GM19324 (cell line): ENCODE measurements around the gene NEK6.

Source experiments
- ATAC-seq: cut with Tn5 transposase; IDR thresholded peaks from one replicate; pipeline ENCODE4 v1.9.1; 2021; ENCODE audit warnings: mild to moderate bottlenecking, moderate library complexity; ENCODE audit not compliant: unreplicated experiment, low FRiP score

The NEK6 gene

DNA sequence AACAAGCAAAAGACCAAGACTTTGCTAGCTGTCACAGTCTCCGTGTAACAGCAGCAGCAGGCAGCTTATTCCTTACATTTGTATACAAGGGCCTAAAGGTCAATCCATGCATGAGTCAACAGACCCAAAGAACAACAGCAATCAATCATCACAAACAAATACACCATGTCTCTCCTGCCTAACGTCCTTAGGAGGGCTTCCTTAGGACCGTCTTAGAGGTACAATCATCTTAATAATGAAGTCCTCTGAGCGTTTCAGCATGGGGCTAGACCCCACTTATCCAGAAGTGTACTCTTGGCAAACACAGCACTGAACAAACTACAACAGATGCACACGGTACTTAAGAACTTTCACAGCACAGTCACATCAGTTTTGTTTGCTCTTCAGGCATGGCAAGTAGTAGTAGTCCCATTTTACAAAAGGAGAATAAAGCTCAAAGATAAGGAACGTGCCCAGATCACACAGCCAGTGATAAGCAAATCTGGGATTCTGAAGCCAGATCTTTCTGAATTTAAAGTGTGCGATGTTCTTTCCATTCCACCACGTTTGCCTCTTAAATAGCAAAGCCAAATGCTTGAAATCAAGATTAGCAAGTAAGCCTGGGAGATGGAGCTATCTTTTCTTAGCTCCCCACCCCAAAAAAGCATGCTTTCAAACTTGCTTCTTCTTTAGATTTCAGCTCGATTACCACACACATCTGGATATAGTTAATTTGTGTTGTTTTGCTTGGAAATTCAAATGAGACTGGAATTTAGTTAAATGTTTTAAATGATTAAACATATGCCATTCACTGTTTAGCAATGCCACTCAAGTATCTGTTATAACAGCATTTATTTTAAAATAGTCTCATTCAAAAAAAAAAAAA lies 133.3 kb downstream of the NEK6 start:
- no peak for ATAC-seq

DNA sequence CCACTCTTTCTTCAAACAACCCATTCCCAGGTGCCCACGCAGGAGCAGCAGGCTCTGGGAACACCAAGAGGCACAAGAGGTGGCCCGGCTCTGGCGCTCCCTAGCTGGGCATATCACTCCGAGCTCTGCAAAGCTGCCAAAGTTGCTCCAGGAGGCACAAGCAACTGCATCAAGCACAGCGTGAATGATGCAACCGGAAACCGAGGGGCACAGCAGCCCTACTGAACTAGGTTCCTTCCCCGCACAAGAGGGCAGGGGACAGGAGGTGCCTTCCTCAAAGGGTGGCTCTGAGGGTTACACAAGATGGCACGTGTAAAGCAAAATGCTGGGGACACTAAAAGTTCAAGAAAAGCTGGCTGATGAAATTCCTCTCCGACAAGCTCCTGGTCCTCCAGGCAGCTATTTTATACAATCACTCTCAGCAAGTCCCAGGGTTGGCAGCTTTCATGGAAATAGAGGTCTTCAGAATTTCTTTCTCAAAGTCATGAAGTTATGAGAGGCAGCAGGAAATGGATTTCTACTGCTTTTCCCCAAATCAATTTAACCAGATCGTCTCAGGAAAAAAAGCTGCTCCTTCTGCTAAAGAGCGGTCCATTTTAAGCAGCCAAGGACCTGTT lies 134.6 kb downstream of the NEK6 start:
- no peak for ATAC-seq

GRCh38 chr9:124392871-124393460 lies 135.2 kb downstream of the NEK6 start:
- no peak for ATAC-seq

- ATAC-seq: no peak
These were observed 136.4 kb downstream of the NEK6 start for GRCh38 chr9:124394167-124394566.

DNA sequence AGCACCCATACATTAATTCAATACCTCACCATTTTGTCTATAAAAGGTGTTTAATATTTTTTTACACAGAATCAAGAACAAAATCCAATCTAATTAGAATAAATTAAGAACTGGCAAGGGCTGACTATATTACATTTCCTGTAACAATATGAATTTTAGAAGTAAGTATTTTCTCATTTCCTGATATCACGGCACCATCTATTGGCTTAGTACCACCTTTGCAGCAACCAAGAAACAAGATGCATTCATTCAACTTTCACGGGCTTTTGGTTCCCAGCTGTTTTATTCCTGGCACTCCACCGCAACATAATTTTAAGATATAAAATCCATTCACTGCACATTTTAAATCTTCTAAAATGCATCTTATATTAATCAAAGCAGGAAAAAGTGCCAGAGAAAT lies 136.8 kb downstream of the NEK6 start:
- no peak for ATAC-seq

GRCh38 chr9:124395826-124396225 lies 138.1 kb downstream of the NEK6 start:
- ATAC-seq: no peak

DNA sequence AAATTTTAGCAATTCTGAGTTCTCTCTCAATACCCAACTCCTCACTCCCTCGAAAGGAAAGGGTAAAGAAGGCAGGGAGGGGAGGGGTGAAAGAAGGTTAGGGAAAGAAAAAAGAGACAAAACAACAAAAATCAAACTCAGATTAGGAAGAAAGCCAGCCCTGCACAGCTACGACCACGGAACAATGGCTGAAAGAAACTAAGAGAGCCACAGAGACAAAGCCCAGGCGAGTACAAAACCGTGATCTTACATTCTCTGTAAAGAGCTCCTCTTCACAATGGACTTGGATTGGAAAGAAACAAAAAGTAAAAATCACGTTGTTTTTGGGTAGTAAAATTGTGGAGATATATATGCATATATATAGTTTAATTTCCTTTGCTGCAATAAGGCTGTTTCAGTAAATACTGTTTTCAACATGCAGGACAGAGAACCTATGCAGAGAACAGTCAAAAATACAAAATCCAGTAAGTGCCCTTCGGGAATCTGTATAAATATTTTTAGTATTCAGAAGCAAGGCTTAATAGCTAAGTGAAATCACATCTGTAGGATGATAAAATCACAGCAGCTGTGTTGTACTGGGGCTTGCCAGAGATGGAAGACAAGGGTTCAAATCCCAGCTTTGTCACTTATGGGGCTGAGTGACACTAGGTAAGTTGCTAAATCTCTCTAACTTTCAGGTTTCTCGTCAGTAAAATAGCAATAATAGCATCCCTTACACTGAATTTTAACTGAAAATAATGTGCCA lies 140.6 kb downstream of the NEK6 start:
- no peak for ATAC-seq

DNA sequence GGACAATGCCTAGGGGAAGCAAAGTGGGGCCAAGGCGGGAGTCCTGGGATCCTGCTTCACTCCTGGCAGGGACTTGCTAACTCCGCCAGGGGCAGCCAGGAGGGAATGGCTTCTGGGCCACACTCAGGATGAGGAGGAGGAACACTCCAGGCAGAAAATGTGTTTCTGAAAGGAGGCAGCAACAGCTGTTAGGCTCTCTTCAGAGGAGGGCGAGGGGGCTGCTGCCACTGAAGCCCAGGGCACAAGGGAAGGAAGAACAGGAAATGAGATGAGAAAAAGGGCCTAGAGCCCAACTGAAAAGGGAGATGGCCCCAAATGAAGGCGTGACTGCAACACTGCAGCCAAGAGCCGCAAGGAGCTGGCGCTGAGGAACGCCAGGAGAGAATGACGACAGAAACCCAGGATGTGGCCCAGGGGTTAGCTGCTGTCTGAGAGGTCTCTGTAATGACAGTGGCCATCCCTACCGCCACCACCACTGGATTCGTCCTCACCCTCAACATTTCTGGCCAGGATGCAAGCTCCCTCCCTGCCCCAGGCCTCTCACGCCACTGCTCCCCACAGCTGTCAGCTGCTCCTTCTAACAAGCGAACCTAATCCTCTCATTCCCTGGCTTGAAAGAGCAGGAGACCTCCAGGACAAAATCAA lies 141.7 kb downstream of the NEK6 start:
- ATAC-seq: no peak

- no peak for ATAC-seq
These were observed 142.5 kb downstream of the NEK6 start for GRCh38 chr9:124399968-124400940.
